HG03460 (cell line): ENCODE results near the gene RXRG.

ENCODE experiments used
- ATAC-seq: cut with Tn5 transposase; IDR thresholded peaks from one replicate; pipeline ENCODE4 v1.9.1; 2021; ENCODE audit not compliant: unreplicated experiment

RXRG gene

GRCh38 chr1:165415068-165415467 lies 29.9 kb downstream of the RXRG start:
- ATAC-seq: no peak

- no peak for ATAC-seq
Measured at GRCh38 chr1:165414620-165415019, 30.3 kb downstream of the RXRG start.

- no peak for ATAC-seq
Measured at GRCh38 chr1:165411396-165411795, 33.5 kb downstream of the RXRG start.

- no peak for ATAC-seq
Measured at GRCh38 chr1:165409657-165410358, 35.1 kb downstream of the RXRG start.

- no peak for ATAC-seq
Measured at GRCh38 chr1:165408518-165408917, 36.4 kb downstream of the RXRG start.

GRCh38 chr1:165407398-165407797 lies 37.5 kb downstream of the RXRG start:
- ATAC-seq: no peak

- peak; percentile 60 for ATAC-seq
Measured at GRCh38 chr1:165403835-165404482, 41.0 kb downstream of the RXRG start.

DNA sequence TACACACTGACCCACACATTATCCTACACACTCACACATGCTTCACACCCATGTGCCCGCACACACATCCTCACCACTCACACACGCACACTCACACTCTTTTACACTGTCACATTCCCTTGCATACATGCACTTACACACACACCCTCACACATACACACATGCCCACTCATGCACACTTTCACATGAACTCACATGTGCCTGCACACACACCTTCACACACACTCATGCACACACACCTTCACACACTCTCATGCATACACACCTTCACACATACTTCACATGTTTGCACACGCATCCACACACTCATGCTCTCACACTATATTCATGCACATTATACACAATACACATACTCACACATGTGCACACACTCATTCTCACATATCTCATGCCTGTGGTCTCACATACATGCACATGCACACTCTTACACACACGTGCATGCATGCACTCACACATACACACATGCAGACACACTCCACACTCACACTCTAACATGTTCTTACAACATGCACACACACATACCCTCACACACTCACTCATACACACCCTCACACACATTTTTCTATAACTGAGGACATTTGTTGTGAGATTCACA lies 42.3 kb downstream of the RXRG start:
- ATAC-seq: no peak

- no peak for ATAC-seq
Measured at GRCh38 chr1:165397944-165398343, 47.0 kb downstream of the RXRG start.

GRCh38 chr1:165395901-165396300 lies 49.0 kb downstream of the RXRG start:
- ATAC-seq: no peak

DNA sequence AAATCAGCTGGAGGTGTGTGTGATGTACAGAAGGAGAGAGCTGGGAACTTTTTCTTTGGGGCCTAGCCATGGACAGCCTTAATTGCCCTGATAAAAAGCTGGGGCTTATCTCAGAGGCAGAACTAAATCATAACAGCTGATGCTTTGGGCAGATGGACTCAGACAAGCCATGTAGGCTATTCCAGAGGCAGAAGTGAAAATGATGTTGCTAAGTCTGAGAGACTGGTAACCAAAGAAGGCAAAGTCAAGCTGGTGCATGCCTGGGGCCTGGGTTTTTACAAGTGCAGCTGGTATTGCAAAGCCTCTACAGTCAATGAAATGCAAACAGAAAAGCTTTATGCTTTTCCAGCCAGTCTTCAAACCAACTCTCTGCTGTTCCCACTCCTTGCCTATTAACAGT lies 49.4 kb downstream of the RXRG start:
- no peak for ATAC-seq

- ATAC-seq: peak; percentile 97
Measured at GRCh38 chr1:165392634-165393571, 52.0 kb downstream of the RXRG start.

- ATAC-seq: no peak
Measured at GRCh38 chr1:165389609-165390008, 55.3 kb downstream of the RXRG start.

- ATAC-seq: no peak
Measured at GRCh38 chr1:165387961-165388360, 57.0 kb downstream of the RXRG start.

- no peak for ATAC-seq
Measured at GRCh38 chr1:165387505-165387904, 57.4 kb downstream of the RXRG start.

DNA sequence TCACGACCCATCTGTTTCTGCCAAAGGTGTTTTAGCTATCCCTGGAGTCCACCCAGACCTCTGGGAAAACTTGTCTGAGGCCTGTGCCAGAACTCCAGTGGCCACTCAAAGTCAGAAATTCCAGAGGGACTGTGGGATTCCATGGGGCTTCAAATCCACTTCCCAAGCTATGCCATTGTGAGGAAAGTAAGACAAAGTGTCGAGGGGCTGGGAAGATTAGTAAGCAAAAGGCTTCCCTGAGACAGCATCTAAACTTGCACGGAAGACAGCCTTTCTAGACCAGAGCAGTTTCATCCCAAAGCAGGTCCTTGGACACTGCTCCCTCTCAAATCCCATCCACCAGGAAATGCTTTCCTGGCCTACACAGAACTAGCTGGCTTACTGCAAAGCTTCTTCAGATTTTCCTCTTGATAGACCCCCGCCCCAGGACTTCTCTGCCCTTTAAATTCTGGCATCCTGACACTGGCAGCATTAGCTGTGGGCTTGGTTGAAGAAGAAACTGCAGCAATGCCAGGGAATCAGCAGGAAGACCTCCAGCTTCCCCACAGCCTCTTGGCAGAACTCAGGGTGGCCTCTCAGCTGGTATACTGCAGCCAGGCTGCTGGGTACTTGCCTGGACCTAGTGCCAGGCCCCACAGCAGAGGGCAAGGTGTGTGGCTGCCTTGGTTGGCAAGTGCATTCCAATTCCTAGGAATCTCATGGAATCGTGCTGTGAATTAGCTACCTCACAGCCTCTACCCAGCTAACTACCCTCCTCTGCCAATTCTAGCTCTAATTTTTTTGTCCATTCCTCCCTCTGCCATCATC lies 61.1 kb downstream of the RXRG start:
- ATAC-seq: no peak

DNA sequence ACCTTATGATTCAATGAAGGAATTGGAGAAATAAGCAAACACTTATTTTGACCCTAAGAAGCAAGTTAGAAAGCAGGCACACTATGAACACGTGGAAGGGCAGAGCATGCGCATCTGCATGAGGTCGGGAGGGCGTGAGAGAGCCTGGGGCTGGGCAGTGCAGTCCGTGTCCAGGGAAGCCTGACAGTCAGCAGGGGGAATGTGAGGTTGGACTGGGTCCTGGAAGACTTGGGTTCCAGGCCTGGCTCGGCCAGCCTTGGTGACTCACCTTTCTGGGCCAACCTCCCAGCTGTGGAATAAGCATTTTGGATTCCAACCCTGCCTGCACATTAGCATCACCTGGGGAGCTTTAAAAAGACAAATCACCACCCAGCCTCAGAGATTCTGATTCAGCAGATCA lies 61.9 kb downstream of the RXRG start:
- no peak for ATAC-seq

- ATAC-seq: no peak
Measured at GRCh38 chr1:165381745-165382505, 63.0 kb downstream of the RXRG start.

DNA sequence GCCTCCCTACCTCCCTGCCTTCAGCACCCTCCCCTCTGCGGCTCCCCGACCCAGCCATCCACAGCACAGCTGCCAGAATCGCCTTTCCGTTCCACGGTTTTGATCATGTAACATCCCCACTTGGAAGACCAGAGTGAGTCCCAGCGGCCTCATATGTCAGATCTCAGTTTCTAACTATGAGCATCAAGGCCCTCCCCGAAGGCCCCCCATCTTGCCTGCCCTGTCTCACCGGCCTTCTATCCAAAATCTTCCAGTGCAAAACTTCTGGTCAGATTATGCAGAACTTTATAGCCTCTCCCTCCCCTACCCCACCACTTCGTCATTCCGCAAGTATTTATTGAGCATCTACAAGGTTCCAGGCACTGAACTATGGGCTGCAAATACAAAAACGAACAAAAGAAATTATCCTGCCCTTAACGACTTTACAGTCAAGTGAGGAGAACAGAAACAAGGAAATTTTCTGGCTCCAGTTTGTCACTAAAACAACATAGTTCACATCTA lies 68.1 kb downstream of the RXRG start:
- no peak for ATAC-seq
